ENCODE results near the gene DTNB. TPM values are rescaled to one million over a fixed set of nuclear protein-coding genes. Genes with fewer than 3 reads are reported as not detected.
"Not testable (repeated sequence)": the region's sequence is repeated elsewhere in the genome, so short reads cannot be mapped to it uniquely, and the experiment has no call there.

DTNB gene
- total RNA-seq, 2 experiments from 2014 or later, result 29.8 to 31.0 TPM

GRCh38 chr2:25403120-25403760 is 270.1 kb downstream of the DTNB start:
- POLR2A ChIA-PET; H3K4me3 Mint-ChIP-seq; H3K36me3 Mint-ChIP-seq (ENCODE audit: low read depth); H3K27me3 Mint-ChIP-seq; H3K9me3 Mint-ChIP-seq: not testable (repeated sequence)
- peak overlapping the region; percentile 94 for H3K27ac Mint-ChIP-seq
- peaks cover 28% of the 10 kb centered on the region for H3K4me1 Mint-ChIP-seq
- CTCF ChIA-PET, result interaction anchor here (0.6 to 1.6 kb wide), 5 partner anchors 9 to 420 kb away, joined by 3 to 5 read pairs (median 3); no protein-coding TSS in a partner anchor
- DNase-seq, result peak; percentile 45

- peaks cover 1% of the 10 kb centered on the region for H3K36me3 Mint-ChIP-seq (ENCODE audit: low read depth)
- peak overlapping the region; percentile 94 for H3K27ac Mint-ChIP-seq
- H3K4me3 Mint-ChIP-seq, result no peak overlapping the region
- H3K4me1 Mint-ChIP-seq, result peaks cover 28% of the 10 kb centered on the region
- no peaks in the 10 kb centered on the region for H3K27me3 Mint-ChIP-seq
- CTCF ChIA-PET, result interaction anchor here (0.6 to 1.9 kb wide), 5 partner anchors 10 to 616 kb away, joined by 3 to 4 read pairs (median 3); no protein-coding TSS in a partner anchor
- no peaks in the 10 kb centered on the region for H3K9me3 Mint-ChIP-seq
- DNase-seq, result peak; percentile 30
- POLR2A ChIA-PET, result no interaction called here
Measured at GRCh38 chr2:25402477-25402876, 270.9 kb downstream of the DTNB start.

GRCh38 chr2:25401307-25402026 is 271.9 kb downstream of the DTNB start:
- DNase-seq, result no peak
- Mint-ChIP-seq H3K9me3 (no peaks in the 10 kb centered on the region), H3K4me3 (no peak overlapping the region), H3K27ac (peak overlapping the region; percentile 57), H3K36me3 (ENCODE audit: low read depth) (peaks cover 1% of the 10 kb centered on the region), H3K4me1 (peaks cover 28% of the 10 kb centered on the region), H3K27me3 (no peaks in the 10 kb centered on the region)
- CTCF ChIA-PET, result interaction anchor here (0.6 to 1.9 kb wide), 5 partner anchors 14 to 174 kb away, joined by 3 to 6 read pairs (median 4); no protein-coding TSS in a partner anchor
- POLR2A ChIA-PET, result no interaction called here

GRCh38 chr2:25400576-25401216 is 272.7 kb downstream of the DTNB start:
- H3K36me3 Mint-ChIP-seq (ENCODE audit: low read depth), result peaks cover 1% of the 10 kb centered on the region
- CTCF ChIA-PET, result interaction anchor here (0.7 to 1.9 kb wide), 4 partner anchors 15 to 42 kb away, joined by 3 to 6 read pairs (median 4); no protein-coding TSS in a partner anchor
- POLR2A ChIA-PET, result no interaction called here

GRCh38 chr2:25400169-25400568 is 273.2 kb downstream of the DTNB start:
- H3K27ac Mint-ChIP-seq, result no peak overlapping the region
- peaks cover 28% of the 10 kb centered on the region for H3K4me1 Mint-ChIP-seq
- ChIA-PET CTCF (interaction anchor here (0.7 to 1.9 kb wide), 2 partner anchors 18 to 38 kb away, joined by 3 to 6 read pairs; no protein-coding TSS in a partner anchor), POLR2A (no interaction called here)
- no peak for DNase-seq
- H3K4me3 Mint-ChIP-seq, result no peak overlapping the region
- peaks cover 1% of the 10 kb centered on the region for H3K36me3 Mint-ChIP-seq (ENCODE audit: low read depth)
- H3K27me3 Mint-ChIP-seq, result no peaks in the 10 kb centered on the region
- no peaks in the 10 kb centered on the region for H3K9me3 Mint-ChIP-seq

More at GRCh38 chr2:25400576-25401216, 272.7 kb downstream of the DTNB start:
- Mint-ChIP-seq H3K9me3 (no peaks in the 10 kb centered on the region), H3K27me3 (no peaks in the 10 kb centered on the region), H3K4me3 (no peak overlapping the region), H3K4me1 (peaks cover 28% of the 10 kb centered on the region), H3K27ac (no peak overlapping the region)
- no peak for DNase-seq

- Mint-ChIP-seq H3K36me3 (ENCODE audit: low read depth) (peaks cover 1% of the 10 kb centered on the region), H3K9me3 (no peaks in the 10 kb centered on the region), H3K4me1 (peaks cover 20% of the 10 kb centered on the region), H3K27me3 (no peaks in the 10 kb centered on the region), H3K4me3 (no peak overlapping the region), H3K27ac (no peak overlapping the region)
- POLR2A ChIA-PET, result no interaction called here
- DNase-seq, result no peak
- CTCF ChIA-PET, result interaction anchor here (0.5 to 1.5 kb wide), 3 partner anchors 9 to 105 kb away, joined by 3 to 4 read pairs (median 3); no protein-coding TSS in a partner anchor
Measured at GRCh38 chr2:25398534-25398933, 274.8 kb downstream of the DTNB start.

GRCh38 chr2:25397777-25398176 is 275.6 kb downstream of the DTNB start:
- ChIA-PET CTCF (interaction anchor here (0.5 to 1.5 kb wide), 3 partner anchors 9 to 1098 kb away, joined by 3 read pairs; no protein-coding TSS in a partner anchor), POLR2A (no interaction called here)
- H3K4me1 Mint-ChIP-seq, result peaks cover 12% of the 10 kb centered on the region
- no peaks in the 10 kb centered on the region for H3K9me3 Mint-ChIP-seq
- no peak for DNase-seq
- H3K4me3 Mint-ChIP-seq, result no peak overlapping the region
- no peak overlapping the region for H3K27ac Mint-ChIP-seq
- H3K27me3 Mint-ChIP-seq, result no peaks in the 10 kb centered on the region
- H3K36me3 Mint-ChIP-seq (ENCODE audit: low read depth), result peaks cover 1% of the 10 kb centered on the region

- Mint-ChIP-seq H3K27ac (peak overlapping the region; percentile 92), H3K9me3 (peaks cover 4% of the 10 kb centered on the region), H3K36me3 (ENCODE audit: low read depth) (peaks cover 30% of the 10 kb centered on the region), H3K4me1 (peaks cover 43% of the 10 kb centered on the region), H3K4me3 (no peak overlapping the region), H3K27me3 (no peaks in the 10 kb centered on the region)
- ChIA-PET CTCF (interaction anchor here (1.2 to 4.1 kb wide), 4 partner anchors 12 to 28 kb away, joined by 3 to 32 read pairs (median 4); no protein-coding TSS in a partner anchor), POLR2A (no interaction called here)
- no peak for DNase-seq
Measured at GRCh38 chr2:25389161-25389560, 284.2 kb downstream of the DTNB start.

- H3K36me3 Mint-ChIP-seq (ENCODE audit: low read depth), result peaks cover 30% of the 10 kb centered on the region
Measured at GRCh38 chr2:25388491-25388890, 284.9 kb downstream of the DTNB start.

GRCh38 chr2:25387876-25388449 is 285.4 kb downstream of the DTNB start:
- ChIA-PET CTCF (interaction anchor here (0.5 to 4.1 kb wide), 5 partner anchors 11 to 169 kb away, joined by 3 to 32 read pairs (median 3); no protein-coding TSS in a partner anchor), POLR2A (no interaction called here)
- H3K9me3 Mint-ChIP-seq, result peaks cover 4% of the 10 kb centered on the region
- H3K27ac Mint-ChIP-seq, result peak overlapping the region; percentile 92
- H3K27me3 Mint-ChIP-seq, result no peaks in the 10 kb centered on the region
- H3K4me3 Mint-ChIP-seq, result peak overlapping the region; percentile 55
- H3K4me1 Mint-ChIP-seq, result peaks cover 43% of the 10 kb centered on the region
- DNase-seq, result no peak
- H3K36me3 Mint-ChIP-seq (ENCODE audit: low read depth), result peaks cover 30% of the 10 kb centered on the region

More at GRCh38 chr2:25388491-25388890, 284.9 kb downstream of the DTNB start:
- peaks cover 43% of the 10 kb centered on the region for H3K4me1 Mint-ChIP-seq
- ChIA-PET POLR2A (no interaction called here), CTCF (interaction anchor here (0.5 to 4.1 kb wide), 5 partner anchors 12 to 168 kb away, joined by 3 to 32 read pairs (median 3); no protein-coding TSS in a partner anchor)
- peaks cover 4% of the 10 kb centered on the region for H3K9me3 Mint-ChIP-seq
- DNase-seq, result peak; percentile 76
- H3K27me3 Mint-ChIP-seq, result no peaks in the 10 kb centered on the region
- H3K27ac Mint-ChIP-seq, result peak overlapping the region; percentile 92
- H3K4me3 Mint-ChIP-seq, result peak overlapping the region; percentile 55

- H3K4me3 Mint-ChIP-seq, result no peak overlapping the region
- H3K27me3 Mint-ChIP-seq, result no peaks in the 10 kb centered on the region
- H3K36me3 Mint-ChIP-seq (ENCODE audit: low read depth), result peaks cover 27% of the 10 kb centered on the region
- ChIA-PET CTCF (interaction anchor here (0.8 to 4.1 kb wide), 3 partner anchors 10 to 25 kb away, joined by 3 to 32 read pairs (median 14); no protein-coding TSS in a partner anchor), POLR2A (no interaction called here)
- H3K9me3 Mint-ChIP-seq, result peaks cover 4% of the 10 kb centered on the region
- DNase-seq, result no peak
- peaks cover 43% of the 10 kb centered on the region for H3K4me1 Mint-ChIP-seq
- peak overlapping the region; percentile 61 for H3K27ac Mint-ChIP-seq
Measured at GRCh38 chr2:25386971-25387875, 286.2 kb downstream of the DTNB start.
